ENCODE results near the gene MEGF10.

DNA sequence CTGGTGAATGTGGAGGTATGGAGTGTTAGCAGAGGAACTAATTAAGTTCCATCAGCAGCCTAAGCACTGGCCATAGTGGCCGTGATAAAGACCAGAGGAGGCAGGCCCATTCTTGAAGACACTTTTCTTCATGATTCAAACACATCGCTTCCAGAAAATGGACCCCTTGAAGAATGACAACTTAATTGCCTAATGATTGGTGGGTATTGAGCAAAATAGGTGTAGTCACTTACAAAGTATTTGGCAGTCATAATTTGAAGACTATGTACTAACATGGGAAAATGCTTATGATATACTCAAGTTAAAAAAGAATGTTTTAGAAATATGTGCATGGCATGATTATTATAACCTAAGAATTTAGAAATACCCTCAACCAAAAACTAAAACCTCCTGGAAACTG is 44.8 kb downstream of the MEGF10 start:
- TF ChIP-seq POLR2A (IDR thresholded peaks at IDR 0.05), result no peak
- TF ChIP-seq, protein P1, sequence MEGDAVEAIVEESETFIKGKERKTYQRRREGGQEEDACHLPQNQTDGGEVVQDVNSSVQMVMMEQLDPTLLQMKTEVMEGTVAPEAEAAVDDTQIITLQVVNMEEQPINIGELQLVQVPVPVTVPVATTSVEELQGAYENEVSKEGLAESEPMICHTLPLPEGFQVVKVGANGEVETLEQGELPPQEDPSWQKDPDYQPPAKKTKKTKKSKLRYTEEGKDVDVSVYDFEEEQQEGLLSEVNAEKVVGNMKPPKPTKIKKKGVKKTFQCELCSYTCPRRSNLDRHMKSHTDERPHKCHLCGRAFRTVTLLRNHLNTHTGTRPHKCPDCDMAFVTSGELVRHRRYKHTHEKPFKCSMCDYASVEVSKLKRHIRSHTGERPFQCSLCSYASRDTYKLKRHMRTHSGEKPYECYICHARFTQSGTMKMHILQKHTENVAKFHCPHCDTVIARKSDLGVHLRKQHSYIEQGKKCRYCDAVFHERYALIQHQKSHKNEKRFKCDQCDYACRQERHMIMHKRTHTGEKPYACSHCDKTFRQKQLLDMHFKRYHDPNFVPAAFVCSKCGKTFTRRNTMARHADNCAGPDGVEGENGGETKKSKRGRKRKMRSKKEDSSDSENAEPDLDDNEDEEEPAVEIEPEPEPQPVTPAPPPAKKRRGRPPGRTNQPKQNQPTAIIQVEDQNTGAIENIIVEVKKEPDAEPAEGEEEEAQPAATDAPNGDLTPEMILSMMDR (IDR thresholded peaks at IDR 0.05), result no peak
